NAMALWA (cell line): ENCODE data around the gene PHKG1.
A peak's percentile ranks its signal among the peaks of the same experiment; 100 is the strongest.
"Not testable (repeated sequence)": the region's sequence is repeated elsewhere in the genome, so short reads cannot be mapped to it uniquely, and the experiment has no call there.

ENCODE experiments used
- DNase-seq: peaks from one replicate; pipeline ENCODE4 v3.0.0-alpha.2; 2015; ENCODE audit warnings: low spot score

PHKG1 gene

DNA sequence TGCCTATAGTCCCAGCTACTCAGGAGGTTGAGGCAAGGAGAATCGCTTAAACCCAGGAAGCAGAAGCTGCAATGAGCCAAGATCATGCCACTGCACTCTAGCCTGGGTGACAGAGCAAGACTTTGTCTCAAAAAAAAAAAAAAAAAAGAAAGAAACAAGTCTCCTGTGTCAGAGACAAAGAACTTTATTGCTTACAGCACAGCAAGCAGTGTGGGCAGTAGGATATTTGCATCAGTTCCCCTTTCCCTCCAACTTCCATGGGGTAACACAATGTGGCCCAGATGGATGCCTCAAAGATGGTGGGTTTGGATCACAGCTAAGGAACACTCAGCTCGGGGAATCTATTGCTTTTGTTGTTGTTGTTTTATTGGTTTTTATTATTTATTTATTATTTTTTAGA is 47.0 kb downstream of the PHKG1 start:
- DNase-seq, result not testable (repeated sequence)

DNA sequence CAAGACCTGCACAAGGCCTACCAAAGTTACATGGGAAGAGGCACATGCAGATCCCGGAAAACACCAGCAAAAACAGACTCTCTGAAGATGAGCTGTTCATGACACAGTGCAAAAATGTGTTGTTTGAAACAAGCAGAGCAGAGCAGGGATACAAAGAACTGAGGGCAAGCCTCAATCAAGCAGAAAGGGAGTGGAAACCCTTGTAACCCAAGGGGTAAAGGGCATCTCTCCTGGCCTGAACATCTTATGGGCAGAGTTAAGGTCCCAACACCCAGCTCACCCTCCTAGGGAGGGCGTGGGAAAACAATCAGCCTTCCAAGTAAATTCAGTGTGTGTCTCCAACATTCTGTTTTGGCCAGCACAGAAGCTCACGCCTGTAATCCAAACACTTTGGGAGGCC is 52.0 kb downstream of the PHKG1 start:
- no peak for DNase-seq

DNA sequence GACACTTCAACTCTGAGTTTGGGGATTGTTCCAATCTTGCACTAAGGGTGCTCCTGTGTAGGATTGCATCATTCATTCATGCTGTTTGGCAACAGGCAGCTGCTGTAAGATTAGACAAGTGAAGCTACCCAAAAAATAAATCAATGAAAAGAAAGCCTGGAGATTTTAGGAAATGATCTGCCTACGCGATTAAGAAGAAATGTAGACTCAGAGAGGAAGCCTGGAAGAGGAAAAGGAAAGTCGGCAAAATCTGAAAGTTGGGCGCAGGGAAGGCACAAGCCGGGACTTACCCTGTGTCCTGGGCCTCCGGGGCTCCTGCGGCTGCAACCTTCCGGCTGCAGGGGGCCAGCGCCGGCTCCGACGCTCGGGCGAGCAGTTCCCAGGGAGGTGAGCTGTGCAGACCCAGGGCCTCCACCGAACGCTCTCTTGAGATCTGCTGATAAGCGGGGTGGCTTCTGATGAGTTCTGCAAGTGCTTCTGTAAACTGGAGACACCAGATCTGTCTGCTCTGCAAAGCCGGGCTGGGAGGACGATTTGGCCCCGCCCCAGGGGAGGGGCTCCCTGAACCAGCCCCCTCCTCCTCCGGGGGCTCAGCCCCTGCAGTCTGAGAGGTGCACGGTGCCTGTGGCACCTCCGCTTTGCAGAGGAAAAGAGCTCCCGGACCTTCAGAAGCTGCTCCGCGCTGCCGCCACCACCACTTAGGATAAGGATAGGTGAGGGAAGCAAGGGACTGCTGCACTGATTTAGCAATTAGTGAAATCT is 58.9 kb downstream of the PHKG1 start:
- peak; percentile 96 for DNase-seq

DNA sequence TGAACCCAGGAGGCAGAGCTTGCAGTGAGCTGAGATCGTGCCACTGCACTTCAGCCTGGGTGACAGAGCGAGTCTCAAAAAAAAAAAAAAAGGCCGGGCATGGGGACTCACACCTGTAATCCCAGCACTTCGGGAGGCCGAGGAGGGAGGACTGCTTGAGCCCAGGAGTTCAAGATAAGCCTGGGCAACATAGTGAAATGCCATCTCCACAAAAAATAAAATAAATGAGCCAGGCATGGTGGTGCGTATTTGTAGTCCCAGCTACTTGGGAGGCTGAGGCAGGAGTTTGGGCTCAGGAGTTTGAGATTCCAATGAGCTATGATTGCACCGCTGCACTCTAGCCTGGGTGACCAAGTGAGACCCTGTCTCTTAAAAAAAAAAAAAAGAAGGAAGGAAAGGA is 60.2 kb downstream of the PHKG1 start:
- not testable (repeated sequence) for DNase-seq

DNA sequence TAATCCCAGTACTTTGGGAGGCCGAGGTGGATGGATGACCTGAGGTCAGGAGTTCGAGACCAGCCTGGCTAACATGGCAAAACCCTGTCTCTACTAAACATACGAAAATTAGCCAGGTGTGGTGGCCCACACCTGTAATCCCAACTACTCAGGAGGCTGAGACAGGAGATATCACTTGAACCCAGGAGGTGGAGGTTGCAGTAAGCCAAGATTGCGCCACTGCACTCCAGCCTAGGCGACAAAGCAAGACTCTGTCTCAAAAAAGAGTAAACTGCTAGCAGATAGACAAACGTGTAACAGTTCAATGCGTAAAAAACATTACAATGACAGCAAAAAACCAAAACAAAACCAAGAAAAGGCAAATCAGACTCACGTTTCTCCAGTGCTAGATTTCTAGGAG is 61.2 kb downstream of the PHKG1 start:
- not testable (repeated sequence) for DNase-seq

DNA sequence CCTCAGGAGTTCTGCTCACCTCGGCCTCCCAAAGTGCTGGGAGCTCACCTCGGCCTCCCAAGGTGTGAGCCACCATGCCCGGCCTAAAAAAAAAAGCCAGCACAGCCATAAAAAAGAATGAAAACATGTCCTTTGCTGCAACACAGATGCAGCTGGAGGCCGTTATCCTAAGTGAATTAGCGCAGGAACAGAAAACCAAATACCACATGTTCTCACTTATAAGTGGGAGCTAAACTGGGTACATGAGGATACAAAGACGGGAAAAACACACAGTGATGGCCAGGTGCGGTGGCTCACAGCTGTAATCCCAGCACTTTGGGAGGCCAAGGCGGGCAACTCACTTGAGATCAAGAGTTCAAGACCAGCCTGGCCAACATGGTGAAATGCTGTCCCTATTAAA is 62.4 kb downstream of the PHKG1 start:
- DNase-seq, result no peak
